HG02884 (cell line): ENCODE data around the gene MEA1.
"Not testable (repeated sequence)": the region's sequence is repeated elsewhere in the genome, so short reads cannot be mapped to it uniquely, and the experiment has no call there.

ENCODE experiments used
- ATAC-seq: cut with Tn5 transposase; IDR thresholded peaks from one replicate; pipeline ENCODE4 v1.9.1; 2021; ENCODE audit warnings: mild to moderate bottlenecking, moderate library complexity; ENCODE audit not compliant: unreplicated experiment

Gene MEA1

GRCh38 chr6:43013097-43013842 lies 476 bp downstream of the MEA1 start:
- ATAC-seq = no peak

GRCh38 chr6:43012364-43012763 lies 1.4 kb downstream of the MEA1 start:
- ATAC-seq = no peak

GRCh38 chr6:43011207-43011606 lies 2.5 kb downstream of the MEA1 start:
- no peak for ATAC-seq

DNA sequence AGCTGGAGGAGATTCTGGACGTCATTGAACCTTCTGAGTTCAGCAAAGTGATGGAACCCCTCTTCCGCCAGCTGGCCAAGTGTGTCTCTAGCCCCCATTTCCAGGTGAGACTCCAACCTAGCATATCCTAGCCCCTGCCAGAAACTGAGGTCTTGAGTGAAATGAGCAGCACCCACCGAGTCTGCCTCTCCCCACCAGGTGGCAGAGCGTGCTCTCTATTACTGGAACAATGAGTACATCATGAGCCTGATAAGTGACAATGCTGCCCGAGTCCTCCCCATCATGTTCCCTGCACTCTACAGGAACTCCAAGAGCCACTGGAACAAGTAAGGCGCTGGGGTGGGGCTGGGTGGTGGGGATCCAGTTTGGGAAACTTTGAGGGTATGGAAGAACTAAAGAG lies 4.6 kb downstream of the MEA1 start:
- ATAC-seq = no peak

DNA sequence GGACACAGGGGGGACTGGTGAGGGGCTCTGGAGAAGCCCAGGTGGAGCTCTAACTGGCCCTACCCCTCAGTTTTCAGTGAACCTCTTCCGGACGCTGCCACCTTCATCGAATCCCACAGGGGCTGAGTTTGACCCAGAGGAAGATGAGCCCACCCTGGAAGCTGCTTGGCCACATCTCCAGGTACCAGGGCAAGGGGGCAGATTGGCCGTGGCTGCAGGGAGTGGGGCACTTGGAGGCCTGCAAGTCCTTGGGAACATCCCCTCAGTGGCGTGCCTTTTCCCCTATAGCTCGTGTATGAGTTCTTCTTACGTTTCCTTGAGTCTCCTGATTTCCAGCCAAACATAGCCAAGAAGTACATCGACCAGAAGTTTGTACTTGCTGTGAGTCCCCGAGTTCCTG lies 6.6 kb downstream of the MEA1 start:
- no peak for ATAC-seq

GRCh38 chr6:43006251-43006650 lies 7.5 kb downstream of the MEA1 start:
- no peak for ATAC-seq

- ATAC-seq = no peak
Observed at GRCh38 chr6:43005844-43006243, 7.9 kb downstream of the MEA1 start.

DNA sequence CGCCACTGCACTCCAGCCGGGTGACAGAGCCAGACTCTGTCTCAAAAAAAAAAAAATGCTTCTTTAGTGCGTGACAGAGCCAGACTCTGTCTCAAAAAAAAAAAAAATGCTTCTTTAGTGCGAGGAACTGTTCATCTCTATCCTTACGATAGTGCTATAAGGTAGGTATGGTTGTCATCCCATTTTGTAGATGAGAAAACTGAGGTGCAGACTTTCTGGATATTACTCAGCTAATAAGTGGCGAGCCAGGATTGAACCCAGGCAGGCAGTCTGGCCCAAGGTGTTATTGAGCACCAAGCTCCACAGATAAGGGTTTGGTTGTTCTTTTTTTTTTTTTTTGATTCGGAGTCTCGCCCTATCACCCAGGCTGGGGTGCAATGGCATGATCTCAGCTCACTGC lies 11.9 kb downstream of the MEA1 start:
- no peak for ATAC-seq

DNA sequence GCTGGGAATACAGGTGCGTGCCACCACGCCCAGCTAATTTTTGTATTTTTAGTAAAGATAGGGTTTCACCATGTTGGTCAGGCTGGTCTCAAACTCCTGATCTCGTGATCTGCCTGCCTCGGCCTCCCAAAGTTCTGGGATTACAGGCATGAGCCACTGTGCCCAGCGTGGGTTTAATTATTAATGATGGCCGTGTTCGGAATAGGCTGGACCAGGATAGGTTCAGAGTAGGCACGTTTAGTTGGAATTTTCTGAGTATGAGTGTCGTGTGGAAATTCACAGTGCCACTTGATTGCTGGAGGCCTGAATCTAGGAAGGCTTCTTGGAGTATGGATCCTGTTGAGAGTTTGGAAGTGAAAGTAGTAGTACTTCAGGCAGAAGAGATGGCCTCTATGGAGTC lies 15.5 kb downstream of the MEA1 start:
- not testable (repeated sequence) for ATAC-seq

DNA sequence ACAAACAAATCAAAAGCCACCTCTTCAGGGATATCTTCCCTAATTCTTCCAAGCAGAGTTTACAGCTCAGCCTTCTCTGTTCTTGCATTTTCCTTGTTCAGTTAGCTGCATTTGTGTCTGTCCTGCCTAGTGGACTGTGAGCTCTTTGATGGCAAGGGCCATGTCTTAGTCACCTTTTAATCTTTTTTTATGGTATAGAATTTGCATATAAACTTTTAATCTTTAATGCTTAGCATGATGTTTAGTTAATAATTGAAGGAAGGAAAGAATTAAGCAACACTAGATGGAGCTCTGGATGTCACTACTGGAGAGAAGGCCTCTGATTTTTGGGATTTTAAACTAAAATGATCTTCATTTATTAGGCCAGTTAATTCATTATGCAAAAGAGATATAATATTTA lies 17.2 kb downstream of the MEA1 start:
- ATAC-seq = no peak

GRCh38 chr6:42993445-42993844 lies 20.3 kb downstream of the MEA1 start:
- ATAC-seq = no peak

DNA sequence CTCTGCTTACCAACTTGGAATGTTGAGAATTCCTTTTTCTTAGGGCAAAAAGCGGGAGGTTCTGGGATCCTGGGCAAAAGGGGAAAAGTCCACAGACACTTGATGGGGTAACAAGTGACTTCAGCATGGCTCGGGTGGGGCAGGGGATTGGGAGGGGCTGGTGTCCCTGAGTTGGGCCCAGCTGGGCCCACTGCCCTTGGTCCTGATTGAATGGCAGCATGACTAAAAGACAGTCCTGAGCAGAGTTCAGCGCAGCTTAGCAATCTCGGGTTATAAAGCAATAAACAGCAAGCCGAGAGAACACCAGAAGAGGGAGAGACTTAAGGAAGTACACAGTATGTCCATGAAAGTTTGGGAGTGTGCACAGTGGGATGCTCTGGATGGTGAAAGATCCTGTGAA lies 23.8 kb downstream of the MEA1 start:
- no peak for ATAC-seq

DNA sequence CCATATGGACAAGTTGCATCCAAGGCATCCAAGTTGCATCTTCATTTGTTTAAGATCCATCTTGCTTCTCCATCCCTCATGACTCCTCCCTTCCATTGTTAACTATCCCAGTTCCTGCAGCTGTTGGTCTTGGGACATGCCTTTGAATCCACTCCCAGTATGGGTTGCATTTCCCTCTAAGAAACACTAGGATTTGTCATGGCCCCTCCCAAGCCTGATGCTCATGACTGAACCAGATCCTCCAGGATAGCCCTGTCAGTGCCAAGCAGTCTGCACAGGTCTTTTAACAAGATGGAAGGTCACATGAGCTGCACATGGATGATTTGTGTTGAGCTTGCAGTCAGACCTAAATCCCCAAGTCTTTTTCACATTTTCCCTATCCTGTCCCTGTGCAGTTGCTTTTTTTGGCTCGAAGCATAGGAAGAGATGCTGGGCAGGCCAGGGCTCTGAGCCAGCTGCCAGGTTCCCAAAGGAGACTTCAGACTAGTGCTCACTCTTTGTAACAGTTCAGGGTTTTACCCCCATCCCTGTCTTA lies 25.2 kb downstream of the MEA1 start:
- no peak for ATAC-seq

DNA sequence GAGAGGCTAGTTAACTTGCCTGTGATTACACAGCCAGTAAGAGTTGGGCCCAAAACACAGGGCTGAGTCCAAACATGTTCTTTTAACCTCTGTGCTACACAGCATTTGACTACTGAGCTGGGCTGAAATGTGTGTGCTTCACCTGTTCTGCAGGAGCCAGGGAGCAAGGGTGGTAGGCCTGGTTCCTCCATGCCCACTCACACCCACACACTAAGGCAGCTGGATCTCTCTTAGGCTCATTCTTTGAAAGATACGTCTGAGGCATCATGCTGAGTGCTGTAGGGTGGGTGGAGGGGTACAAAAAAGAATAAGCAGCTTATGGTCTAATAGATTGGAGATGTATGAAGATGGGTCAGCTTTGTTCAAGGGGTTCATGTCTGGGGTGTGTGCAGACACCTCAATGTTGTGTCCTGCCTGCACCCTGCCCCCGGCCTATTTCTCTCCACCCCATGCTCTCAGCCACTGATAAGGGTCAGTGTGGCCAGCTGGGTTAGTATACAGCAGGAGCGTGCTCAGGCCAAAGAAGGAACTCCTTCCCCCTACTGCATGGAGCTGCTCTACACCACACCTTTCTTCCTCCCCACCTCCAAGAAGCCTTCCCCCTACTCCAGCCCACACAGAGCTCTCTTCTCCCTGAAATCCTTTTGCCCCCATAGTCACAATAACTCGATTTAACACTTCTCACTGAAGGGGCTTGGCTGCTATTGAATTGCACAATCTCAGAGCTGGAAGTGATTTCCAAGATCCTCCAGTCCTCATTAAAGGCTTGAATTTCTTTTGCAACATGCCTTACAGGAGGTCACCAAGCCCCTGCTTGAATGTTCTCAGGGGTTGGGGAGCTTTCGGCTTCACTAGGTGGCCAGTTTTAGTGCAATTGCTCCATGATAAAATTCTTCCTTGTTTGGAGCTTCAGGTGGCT lies 26.0 kb downstream of the MEA1 start:
- ATAC-seq = no peak

DNA sequence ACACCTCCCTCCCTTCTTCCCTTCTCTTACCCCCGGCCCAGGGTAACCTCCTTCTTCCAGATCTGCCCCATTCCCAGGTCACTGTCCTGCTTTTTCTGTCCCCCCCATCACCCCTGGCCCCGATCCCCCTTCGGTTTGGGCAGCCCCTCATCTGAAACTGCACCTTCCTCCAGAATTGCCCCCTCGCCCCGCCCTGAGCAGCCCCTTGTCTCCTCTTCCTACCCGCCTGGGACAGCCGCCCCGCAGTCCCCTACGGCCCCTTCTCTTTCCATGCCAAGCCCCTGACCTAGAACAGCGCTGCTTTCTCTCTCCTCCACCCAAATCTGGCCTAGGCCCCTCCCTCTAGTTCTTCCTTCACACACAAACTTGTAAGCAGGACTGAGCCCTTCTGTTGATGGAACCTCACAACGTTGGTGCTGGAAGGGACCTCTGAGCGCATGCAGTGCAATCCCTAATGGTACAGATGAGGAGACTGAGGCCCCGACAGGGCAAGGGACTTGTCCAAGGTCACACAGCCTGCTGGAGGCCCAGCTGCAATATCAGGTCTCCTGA lies 28.7 kb downstream of the MEA1 start:
- no peak for ATAC-seq

DNA sequence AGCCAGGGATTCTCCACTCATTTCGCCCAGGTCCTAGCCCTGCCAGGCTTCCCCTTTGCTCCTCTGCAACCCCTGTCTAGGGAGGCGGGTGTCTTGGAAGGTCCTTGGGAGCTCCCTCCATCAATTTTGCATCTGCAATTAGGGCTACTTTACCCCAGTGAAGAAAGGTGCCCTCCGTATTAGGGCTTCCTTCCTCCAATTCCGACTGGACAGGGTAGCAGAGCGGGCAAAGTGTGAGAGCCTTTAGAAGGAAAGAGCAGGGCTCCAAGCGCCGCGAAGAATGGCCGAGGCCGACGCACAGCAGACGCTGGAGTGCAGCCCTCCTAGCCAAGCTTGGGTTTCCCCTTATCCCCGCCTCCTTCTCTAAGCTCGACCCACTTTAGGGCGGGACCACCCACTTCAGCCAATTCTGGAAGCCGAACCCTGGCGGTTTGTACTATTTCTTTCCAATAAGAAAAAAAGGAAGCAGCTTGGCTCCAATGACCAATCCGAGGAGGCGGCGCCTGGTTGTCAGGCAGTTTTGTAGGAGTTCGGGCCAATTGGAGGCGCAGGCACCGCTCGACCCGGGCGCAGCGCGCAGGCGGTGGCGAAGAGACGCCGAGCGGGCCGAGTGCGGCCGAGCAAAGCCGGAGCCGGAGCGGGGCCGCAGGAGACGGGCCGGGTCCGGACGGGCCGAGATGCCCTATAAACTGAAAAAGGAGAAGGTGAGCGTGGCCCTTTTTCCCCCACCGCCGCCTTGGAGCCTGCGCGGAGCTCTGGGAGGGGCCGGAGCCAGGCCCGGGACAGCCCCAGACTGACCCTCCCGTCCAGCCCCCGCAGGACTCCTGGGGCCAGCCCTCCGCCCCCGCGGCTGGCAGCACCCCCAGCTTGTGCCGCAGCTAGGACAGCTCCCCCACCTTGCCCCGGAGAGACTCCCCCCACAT lies 29.5 kb downstream of the MEA1 start, which contains the start of gene PPP2R5D:
Gene PPP2R5D (plus strand): TSS at position 570 of the 923 bp plus-strand sequence. CDS start 108 bp downstream, at position 678.
- ATAC-seq = peak; percentile 92

GRCh38 chr6:42981836-42982235 lies 31.9 kb downstream of the MEA1 start:
- no peak for ATAC-seq

GRCh38 chr6:42979523-42980177 lies 34.1 kb downstream of the MEA1 start:
- ATAC-seq = no peak

DNA sequence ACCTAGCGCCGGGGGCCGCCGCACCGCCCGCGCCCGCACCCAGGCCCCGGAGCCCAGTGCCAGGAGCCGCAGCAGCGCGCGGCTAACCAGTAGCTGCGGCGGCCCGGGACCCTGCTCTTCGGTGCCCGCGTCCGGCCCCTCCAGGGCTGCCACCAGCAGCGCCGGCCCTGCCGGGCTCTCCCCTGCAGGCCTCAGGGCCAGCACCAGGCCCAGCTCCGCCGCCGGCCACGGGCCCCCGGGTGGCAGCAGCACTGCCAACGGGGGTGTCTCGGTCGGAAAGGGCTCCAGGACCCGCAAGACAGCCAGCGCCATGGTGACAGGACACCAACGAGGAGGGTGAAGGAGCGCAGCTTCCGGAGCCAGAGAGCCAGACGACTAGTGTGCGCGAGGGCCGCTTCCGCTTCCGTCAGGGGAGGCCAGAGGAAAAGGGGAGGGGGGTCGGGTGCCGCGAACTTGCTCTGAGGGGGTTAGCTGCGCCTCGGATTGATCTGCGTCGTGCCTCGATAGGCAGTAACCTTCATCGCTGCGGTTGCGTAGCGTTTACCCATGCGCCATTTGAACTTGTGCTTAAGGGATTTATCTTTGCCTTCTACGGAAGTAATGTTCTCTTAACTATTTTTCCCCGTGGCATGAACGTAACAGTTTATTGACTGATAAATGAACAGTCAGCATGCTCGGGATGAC lies 34.8 kb downstream of the MEA1 start, which contains the start of gene PEX6:
Gene PEX6 (minus strand): TSS at position 343 of the 684 bp plus-strand sequence. CDS start 31 bp downstream, at position 312.
- ATAC-seq = peak; percentile 70
